Upper lobe of left lung (tissue), 6 donors: ENCODE data around the gene MAST4. TPM values are rescaled to one million over a fixed set of nuclear protein-coding genes. Genes with fewer than 3 reads are reported as not detected.

Experiments
- ATAC-seq, 2 donors: fragments of 200-7000 bp; cut with Tn5 transposase; one replicate each; pipeline ENCODE4 v1.9.1; 2022; ENCODE audit warnings: mild to moderate bottlenecking in 2 of 2, moderate library complexity in 2 of 2; ENCODE audit not compliant: low FRiP score in 2 of 2
- DNase-seq, 2 donors: peaks; one replicate each; pipeline ENCODE4 v3.0.0-alpha.2; 2019 to 2020
- H3K27ac ChIP-seq, 4 donors: fragments of 200-600 bp; sonication (generic); one replicate each; pipeline ENCODE4 v1.5.1; 2016 to 2019
- H3K27me3 ChIP-seq, 4 donors: fragments of 200-600 bp; sonication (generic); one replicate each; pipeline ENCODE4 v1.5.1; 2017 to 2019
- H3K36me3 ChIP-seq, 4 donors: fragments of 200-600 bp; sonication (generic); one replicate each; pipeline ENCODE4 v1.5.1; 2016 to 2019
- H3K4me1 ChIP-seq, 4 donors: fragments of 200-600 bp; sonication (generic); one replicate each; pipeline ENCODE4 v1.5.1; 2018 to 2019
- H3K4me3 ChIP-seq, 4 donors: fragments of 200-600 bp; sonication (generic); one replicate each; pipeline ENCODE4 v1.5.1; 2017 to 2019; ENCODE audit warnings: mild to moderate bottlenecking in 2 of 4, moderate library complexity in 1 of 4
- H3K9me3 ChIP-seq, 4 donors: fragments of 200-600 bp; sonication (generic); one replicate each; pipeline ENCODE4 v1.5.1; 2018 to 2019
- CTCF ChIP-seq, 6 experiments: fragments of 450-650 bp in 4 of 6; fragments of 200-600 bp in 2 of 6; sonication (generic) in 2 of 6; IDR thresholded peaks; one replicate each; pipeline ENCODE4 v1.5.1; 2016 to 2019; ENCODE audit warnings: antibody characterized with exemption in 6 of 6
- EP300 ChIP-seq, 4 donors: sonication (generic); formaldehyde crosslinking; IDR thresholded peaks; one replicate each; pipeline ENCODE4 v1.5.1; 2017; ENCODE audit warnings: antibody characterized with exemption in 4 of 4, control low read depth in 2 of 4
- POLR2A ChIP-seq, 4 donors: fragments of 450-650 bp; IDR thresholded peaks; one replicate each; pipeline ENCODE4 v1.5.1; 2016 to 2017; ENCODE audit warnings: antibody characterized with exemption in 4 of 4, mild to moderate bottlenecking in 2 of 4
- POLR2AphosphoS5 ChIP-seq, 2 donors: sonication (generic); formaldehyde crosslinking; IDR thresholded peaks; one replicate each; pipeline ENCODE4 v1.5.1; 2017; ENCODE audit warnings: antibody characterized with exemption in 2 of 2
- WGBS, 2 donors: methylation state at CpG; one replicate each; pipeline ENCODE4 v1.1.5; 2017 to 2018; 5-methylcytosine and 5-hydroxymethylcytosine counted together
- total RNA-seq, 6 donors: library from RNA; depleted of rRNA in 4 of 6; stranded (reverse); fragments of >200 nt in 4 of 6; gene quantifications; one replicate each; pipeline versions ENCODE4 v1.1.0 to v1.2.1, GENCODE V29; 2016 to 2021
- donor health status: DM: no; HTN: no; CAD: no; lungs with moderate emphysema.
- donor health status: DM: no; HTN: yes; CAD: no; lungs with severe emphysema.

The MAST4 gene
- total RNA-seq, 6 donors from 2014 or later = 44.8 to 229 (median 66.4) TPM

- H3K9me3 ChIP-seq = no peaks in the 10 kb centered on the region
- no peaks in the 10 kb centered on the region for H3K27me3 ChIP-seq
- H3K27ac ChIP-seq = no peak overlapping the region
- TF ChIP-seq CTCF (IDR thresholded peaks at IDR 0.05) = no peak
- TF ChIP-seq EP300 (IDR thresholded peaks at IDR 0.05) = no peak
- 93 to 94% methylated on average over 4 of the region's 4 CpGs for WGBS, 2 donors
- ATAC-seq (no peak), DNase-seq (no peak)
- no peaks in the 10 kb centered on the region for H3K36me3 ChIP-seq
- no peak overlapping the region for H3K4me3 ChIP-seq
- H3K4me1 ChIP-seq = no peaks in the 10 kb centered on the region
Observed at GRCh38 chr5:66976108-66976507, 379.9 kb downstream of the MAST4 start.

GRCh38 chr5:66979738-66980137, 383.5 kb downstream of the MAST4 start:
- Histone ChIP-seq H3K36me3 (no peaks in the 10 kb centered on the region), H3K4me3 (no peak overlapping the region), H3K9me3 (no peaks in the 10 kb centered on the region), H3K27me3 (no peaks in the 10 kb centered on the region), H3K4me1 (peaks cover 0 to 15% (median 5%) of the 10 kb centered on the region in 4 donors), H3K27ac (no peak overlapping the region)
- DNase-seq (no peak), ATAC-seq (no peak)
- no peak for TF ChIP-seq POLR2AphosphoS5 (IDR thresholded peaks at IDR 0.05)
- TF ChIP-seq EP300 (IDR thresholded peaks at IDR 0.05) = no peak
- no peak for TF ChIP-seq POLR2A (IDR thresholded peaks at IDR 0.05)
- TF ChIP-seq CTCF (IDR thresholded peaks at IDR 0.05) = no peak
- 81 to 83% methylated on average over 3 of the region's 3 CpGs for WGBS, 2 donors

GRCh38 chr5:66981266-66982055, 385.3 kb downstream of the MAST4 start:
- Histone ChIP-seq H3K36me3 (no peaks in the 10 kb centered on the region), H3K27me3 (no peaks in the 10 kb centered on the region), H3K4me3 (no peak overlapping the region), H3K27ac (peak overlapping the region in 2 of 4 donors; percentile 42 to 53), H3K4me1 (peaks cover 0 to 15% (median 5%) of the 10 kb centered on the region in 4 donors), H3K9me3 (no peaks in the 10 kb centered on the region)
- 66 to 69% methylated on average over 5 of the region's 5 CpGs for WGBS, 2 donors
- no peak for DNase-seq
- peak in 1 of 4 donors; percentile 74 for TF ChIP-seq EP300 (IDR thresholded peaks at IDR 0.05)
- no peak for TF ChIP-seq CTCF (IDR thresholded peaks at IDR 0.05)
- peak in 1 of 2 donors; percentile 48 for ATAC-seq

GRCh38 chr5:66982056-66982387, 385.8 kb downstream of the MAST4 start:
- 68 to 77% methylated on average over 4 of the region's 4 CpGs for WGBS, 2 donors
- TF ChIP-seq CTCF (IDR thresholded peaks at IDR 0.05) (no peak), POLR2A (IDR thresholded peaks at IDR 0.05) (no peak)
- Histone ChIP-seq H3K9me3 (no peaks in the 10 kb centered on the region), H3K4me3 (no peak overlapping the region), H3K4me1 (peaks cover 0 to 15% (median 5%) of the 10 kb centered on the region in 4 donors), H3K36me3 (no peaks in the 10 kb centered on the region), H3K27ac (peak overlapping the region in 3 of 4 donors; percentile 5 to 53 (median 42)), H3K27me3 (no peaks in the 10 kb centered on the region)
- DNase-seq (no peak), ATAC-seq (no peak)

- no peaks in the 10 kb centered on the region for H3K27me3 ChIP-seq
- TF ChIP-seq POLR2A (IDR thresholded peaks at IDR 0.05) = no peak
- TF ChIP-seq EP300 (IDR thresholded peaks at IDR 0.05) = no peak
- no peak for TF ChIP-seq CTCF (IDR thresholded peaks at IDR 0.05)
- TF ChIP-seq POLR2AphosphoS5 (IDR thresholded peaks at IDR 0.05) = no peak
- H3K36me3 ChIP-seq = no peaks in the 10 kb centered on the region
- H3K4me1 ChIP-seq = peaks cover 0 to 15% (median 5%) of the 10 kb centered on the region in 4 donors
- WGBS, 2 donors = 81 to 87% methylated on average over 5 of the region's 5 CpGs
- ATAC-seq (no peak), DNase-seq (no peak)
- peak overlapping the region in 3 of 4 donors; percentile 5 to 53 (median 42) for H3K27ac ChIP-seq
- H3K4me3 ChIP-seq = no peak overlapping the region
- H3K9me3 ChIP-seq = no peaks in the 10 kb centered on the region
Observed at GRCh38 chr5:66982470-66982869, 386.3 kb downstream of the MAST4 start.
